ENCODE measurements around the gene ZNF649.

The ZNF649 gene

GRCh38 chr19:51889934-51890333 lies 14.9 kb downstream of the ZNF649 start:
- no peak overlapping the region for H3K4me3 ChIP-seq (ENCODE audit: control insufficient read depth, low read depth, low read length)
- DNase-seq (ENCODE audit: low read depth) = no peak
- TF ChIP-seq CTCF (IDR thresholded peaks at IDR 0.05; ENCODE audit: control insufficient read depth, insufficient read depth, low read depth, low read length, missing control alignments) = no peak

- no peak for TF ChIP-seq CTCF (IDR thresholded peaks at IDR 0.05; ENCODE audit: control insufficient read depth, insufficient read depth, low read depth, low read length, missing control alignments)
- DNase-seq (ENCODE audit: low read depth) = peak; percentile 70
- peak within 1 kb of the TSS; percentile 80 for H3K4me3 ChIP-seq (ENCODE audit: control insufficient read depth, low read depth, low read length)
These were observed 17.0 kb downstream of the ZNF649 start, which contains the start of gene ZNF577 for GRCh38 chr19:51887522-51888498. ZNF577 (minus strand) TSS chr19:51887951; CDS start chr19:51880382, 7,569 bp downstream.

GRCh38 chr19:51884713-51885112 lies 20.1 kb downstream of the ZNF649 start:
- no peak for TF ChIP-seq CTCF (IDR thresholded peaks at IDR 0.05; ENCODE audit: control insufficient read depth, insufficient read depth, low read depth, low read length, missing control alignments)
- no peak for DNase-seq (ENCODE audit: low read depth)

GRCh38 chr19:51882518-51882917 lies 22.3 kb downstream of the ZNF649 start:
- no peak overlapping the region for H3K4me3 ChIP-seq (ENCODE audit: control insufficient read depth, low read depth, low read length)
- DNase-seq (ENCODE audit: low read depth) = no peak
- no peak for TF ChIP-seq CTCF (IDR thresholded peaks at IDR 0.05; ENCODE audit: control insufficient read depth, insufficient read depth, low read depth, low read length, missing control alignments)

More at GRCh38 chr19:51884713-51885112, 20.1 kb downstream of the ZNF649 start:
- no peak overlapping the region for H3K4me3 ChIP-seq (ENCODE audit: control insufficient read depth, low read depth, low read length)

GRCh38 chr19:51873097-51873496 lies 31.7 kb downstream of the ZNF649 start:
- no peak for DNase-seq (ENCODE audit: low read depth)
- no peak overlapping the region for H3K4me3 ChIP-seq (ENCODE audit: control insufficient read depth, low read depth, low read length)
- no peak for TF ChIP-seq CTCF (IDR thresholded peaks at IDR 0.05; ENCODE audit: control insufficient read depth, insufficient read depth, low read depth, low read length, missing control alignments)

GRCh38 chr19:51861870-51862622 lies 42.8 kb downstream of the ZNF649 start:
- DNase-seq (ENCODE audit: low read depth) = no peak
- no peak overlapping the region for H3K4me3 ChIP-seq (ENCODE audit: control insufficient read depth, low read depth, low read length)
- no peak for TF ChIP-seq CTCF (IDR thresholded peaks at IDR 0.05; ENCODE audit: control insufficient read depth, insufficient read depth, low read depth, low read length, missing control alignments)
